Lung (tissue), 12 donors: ENCODE measurements around the gene CHRNA4. TPM values are rescaled to one million over a fixed set of nuclear protein-coding genes. Genes with fewer than 3 reads are reported as not detected.
A peak's percentile ranks its signal among the peaks of the same experiment; 100 is the strongest.

Experiments
- ATAC-seq: fragments of 200-7000 bp; cut with Tn5 transposase; one replicate; pipeline ENCODE4 v1.9.1; 2020; ENCODE audit warnings: moderate number of reproducible peaks; ENCODE audit not compliant: insufficient read depth, low FRiP score
- DNase-seq, 3 donors: peaks; one replicate each; pipeline ENCODE4 v3.0.0-alpha.2; 2013 to 2017
- H3K27ac ChIP-seq, 2 donors: one replicate each; pipeline ENCODE4 v1.5.1; 2013; ENCODE audit warnings: mild to moderate bottlenecking in 2 of 2, moderate library complexity in 2 of 2, control low read depth in 1 of 2, inconsistent platforms in 1 of 2, low read depth in 1 of 2, low read length in 1 of 2
- H3K27me3 ChIP-seq, 3 donors: one replicate each; pipeline ENCODE4 v1.5.1; 2013; ENCODE audit warnings: low read length in 2 of 3; ENCODE audit not compliant: control insufficient read depth in 3 of 3, insufficient read depth in 3 of 3
- H3K36me3 ChIP-seq, 4 donors: one replicate each; pipeline ENCODE4 v1.5.1; 2013; ENCODE audit warnings: low read length in 4 of 4, mild to moderate bottlenecking in 1 of 4, moderate library complexity in 1 of 4; ENCODE audit not compliant: control insufficient read depth in 4 of 4, insufficient read depth in 4 of 4
- H3K4me1 ChIP-seq, 5 donors: one replicate each; pipeline ENCODE4 v1.5.1; 2013; ENCODE audit warnings: low read length in 5 of 5, mild to moderate bottlenecking in 2 of 5, moderate library complexity in 1 of 5; ENCODE audit not compliant: control insufficient read depth in 5 of 5, insufficient read depth in 5 of 5
- H3K4me3 ChIP-seq: one replicate; pipeline ENCODE4 v1.5.1; 2013; ENCODE audit warnings: mild to moderate bottlenecking, control low read depth, moderate library complexity
- H3K9ac ChIP-seq, 2 donors: one replicate each; pipeline ENCODE4 v1.5.1; 2013; ENCODE audit warnings: low read length in 2 of 2, control low read depth in 1 of 2; ENCODE audit not compliant: insufficient read depth in 1 of 2
- H3K9me3 ChIP-seq, 4 donors: one replicate each; pipeline ENCODE4 v1.5.1; 2013; ENCODE audit warnings: low read length in 3 of 4, mild to moderate bottlenecking in 1 of 4, moderate library complexity in 1 of 4; ENCODE audit not compliant: control insufficient read depth in 4 of 4, insufficient read depth in 3 of 4
- CTCF ChIP-seq: IDR thresholded peaks from 2 replicates; pipeline ENCODE4 v1.5.1; 2012; ENCODE audit warnings: mild to moderate bottlenecking; ENCODE audit errors: control extremely low read depth, extremely low read depth
- WGBS, 2 donors: extraction: QIAGEN DNeasy Blood & Tissue Kit; methylation state at CpG; one replicate each; pipeline ENCODE4 v1.1.7; 2013; 5-methylcytosine and 5-hydroxymethylcytosine counted together
- polyA plus RNA-seq, 2 donors: library from polyadenylated mRNA; stranded (reverse); fragments of 200-250 nt; gene quantifications; one replicate each; pipeline ENCODE4 v1.2.1, GENCODE V29; 2013
- total RNA-seq, 2 donors: library from RNA; depleted of rRNA in 1 of 2; stranded (reverse); fragments of >200 nt in 1 of 2; gene quantifications; one replicate each; pipeline ENCODE4 v1.2.1, GENCODE V29; 2014 to 2021
- donor health status: control.
- donor health status: control.
- donor health status: Bipolar disorder and iron deficiency.
- donor health status: healthy.
- donor health status: DM: yes; HTN: yes; CAD: no.

The CHRNA4 gene
- total and polyA plus RNA-seq, 4 donors, result 0.01 to 1.1 (median 0.46) TPM

GRCh38 chr20:63354636-63355350 is 6.4 kb downstream of the CHRNA4 start:
- 86 to 92% methylated on average over 25 of the region's 25 CpGs for WGBS, 2 donors
- Histone ChIP-seq H3K27ac (no peak overlapping the region), H3K9ac (no peak overlapping the region), H3K4me3 (no peak overlapping the region), H3K36me3 (no peaks in the 10 kb centered on the region), H3K27me3 (peaks cover 0 to 7% (median 4%) of the 10 kb centered on the region in 3 donors), H3K4me1 (peaks cover 0 to 17% (median 6%) of the 10 kb centered on the region in 5 donors), H3K9me3 (no peaks in the 10 kb centered on the region)
- no peak for TF ChIP-seq CTCF
- DNase-seq (no peak), ATAC-seq (no peak)

- H3K9ac ChIP-seq, result no peak overlapping the region
- ATAC-seq, result no peak
- WGBS, 2 donors, result 49 to 60% methylated on average over 11 to 12 of the region's 12 CpGs
- H3K4me3 ChIP-seq, result no peak overlapping the region
- no peaks in the 10 kb centered on the region for H3K9me3 ChIP-seq
- peaks cover 0 to 6% (median 0%) of the 10 kb centered on the region in 3 donors for H3K27me3 ChIP-seq
- no peak for TF ChIP-seq CTCF
- no peak overlapping the region for H3K27ac ChIP-seq
- peaks cover 0 to 20% (median 6%) of the 10 kb centered on the region in 5 donors for H3K4me1 ChIP-seq
- no peaks in the 10 kb centered on the region for H3K36me3 ChIP-seq
- no peak for DNase-seq
Observed at GRCh38 chr20:63352811-63353221, 8.3 kb downstream of the CHRNA4 start.

GRCh38 chr20:63351811-63352591 is 9.1 kb downstream of the CHRNA4 start:
- Histone ChIP-seq H3K4me1 (peaks cover 0 to 28% (median 6%) of the 10 kb centered on the region in 5 donors), H3K4me3 (no peak overlapping the region), H3K27ac (no peak overlapping the region), H3K9ac (no peak overlapping the region), H3K9me3 (no peaks in the 10 kb centered on the region), H3K27me3 (peaks cover 0 to 6% (median 0%) of the 10 kb centered on the region in 3 donors), H3K36me3 (no peaks in the 10 kb centered on the region)
- no peak for TF ChIP-seq CTCF
- DNase-seq (peak; percentile 85 to 90 (median 87)), ATAC-seq (no peak)
- WGBS, 2 donors, result 37 to 39% methylated on average over 28 of the region's 28 CpGs
